NT2/D1 (cell line): ENCODE measurements around the gene TSPAN9.

ENCODE experiments used
- DNase-seq: peaks from one replicate; pipeline ENCODE4 v3.0.0-alpha.2; 2011; ENCODE audit warnings: low read depth, low spot score
- H3K27me3 ChIP-seq: 2 replicates; pipeline ENCODE4 v1.6.0; 2011; ENCODE audit warnings: mild to moderate bottlenecking; ENCODE audit not compliant: insufficient read length, insufficient read depth
- H3K36me3 ChIP-seq: 2 replicates; pipeline ENCODE4 v1.6.1; 2011; ENCODE audit warnings: mild to moderate bottlenecking, low read length, mixed read lengths; ENCODE audit not compliant: insufficient read depth, insufficient read length
- H3K4me1 ChIP-seq: 2 replicates; pipeline ENCODE4 v1.5.1; 2011; ENCODE audit not compliant: insufficient read depth, insufficient read length
- H3K4me3 ChIP-seq: 2 replicates; pipeline ENCODE4 v1.5.1; 2011; ENCODE audit warnings: low read depth; ENCODE audit not compliant: insufficient read length
- H3K9ac ChIP-seq: 2 replicates; pipeline ENCODE4 v1.6.0; 2011; ENCODE audit warnings: low read depth; ENCODE audit not compliant: insufficient read length
- H3K9me3 ChIP-seq: 2 replicates; pipeline ENCODE4 v1.5.1; 2011; ENCODE audit warnings: mild to moderate bottlenecking, low read length; ENCODE audit not compliant: insufficient read depth
- SUZ12 ChIP-seq: IDR thresholded peaks from 2 replicates; pipeline ENCODE4 v1.6.1; 2011; ENCODE audit not compliant: insufficient read length, insufficient read depth; ENCODE audit errors: extremely low read depth
- YY1 ChIP-seq: IDR thresholded peaks from 2 replicates; pipeline ENCODE4 v1.6.1; 2011; ENCODE audit not compliant: insufficient read length, insufficient read depth
- ZNF274 ChIP-seq: IDR thresholded peaks from 2 replicates; pipeline ENCODE4 v1.6.1; 2011; ENCODE audit warnings: mild to moderate bottlenecking, low read depth, low read length

TSPAN9 gene

GRCh38 chr12:3129301-3130056 lies 52.3 kb downstream of the TSPAN9 start:
- no peak for TF ChIP-seq YY1
- TF ChIP-seq ZNF274 = no peak
- no peak for TF ChIP-seq SUZ12
- no peak overlapping the region for H3K4me3 ChIP-seq
- no peak for DNase-seq
- H3K4me1 ChIP-seq = peaks cover 14% of the 10 kb centered on the region
- H3K27me3 ChIP-seq = no peaks in the 10 kb centered on the region
- peaks cover 10% of the 10 kb centered on the region for H3K36me3 ChIP-seq
- no peak overlapping the region for H3K9ac ChIP-seq
- H3K9me3 ChIP-seq = no peaks in the 10 kb centered on the region

- H3K9me3 ChIP-seq = no peaks in the 10 kb centered on the region
- no peak overlapping the region for H3K4me3 ChIP-seq
- no peaks in the 10 kb centered on the region for H3K27me3 ChIP-seq
- H3K4me1 ChIP-seq = peaks cover 14% of the 10 kb centered on the region
- no peak overlapping the region for H3K9ac ChIP-seq
- H3K36me3 ChIP-seq = peaks cover 10% of the 10 kb centered on the region
- no peak for DNase-seq
- TF ChIP-seq ZNF274 = no peak
- no peak for TF ChIP-seq YY1
- no peak for TF ChIP-seq SUZ12
Measured at GRCh38 chr12:3130057-3130830, 53.1 kb downstream of the TSPAN9 start.

GRCh38 chr12:3131129-3131528 lies 54.0 kb downstream of the TSPAN9 start:
- no peaks in the 10 kb centered on the region for H3K27me3 ChIP-seq
- no peak for DNase-seq

GRCh38 chr12:3132636-3133404 lies 55.6 kb downstream of the TSPAN9 start:
- no peaks in the 10 kb centered on the region for H3K9me3 ChIP-seq

More at GRCh38 chr12:3131129-3131528, 54.0 kb downstream of the TSPAN9 start:
- TF ChIP-seq ZNF274 = no peak
- TF ChIP-seq SUZ12 = no peak
- TF ChIP-seq YY1 = no peak
- H3K9ac ChIP-seq = peak overlapping the region; percentile 17
- H3K36me3 ChIP-seq = peaks cover 10% of the 10 kb centered on the region
- peaks cover 18% of the 10 kb centered on the region for H3K4me1 ChIP-seq
- H3K4me3 ChIP-seq = no peak overlapping the region
- no peaks in the 10 kb centered on the region for H3K9me3 ChIP-seq

GRCh38 chr12:3133405-3133783 lies 56.2 kb downstream of the TSPAN9 start:
- no peak for TF ChIP-seq YY1
- TF ChIP-seq SUZ12 = no peak
- TF ChIP-seq ZNF274 = no peak
- no peak overlapping the region for H3K4me3 ChIP-seq
- no peaks in the 10 kb centered on the region for H3K27me3 ChIP-seq
- DNase-seq = no peak
- peaks cover 8% of the 10 kb centered on the region for H3K36me3 ChIP-seq
- no peak overlapping the region for H3K9ac ChIP-seq
- no peaks in the 10 kb centered on the region for H3K9me3 ChIP-seq
- H3K4me1 ChIP-seq = peaks cover 38% of the 10 kb centered on the region

More at GRCh38 chr12:3132636-3133404, 55.6 kb downstream of the TSPAN9 start:
- Histone ChIP-seq H3K4me1 (peaks cover 32% of the 10 kb centered on the region), H3K9ac (no peak overlapping the region), H3K36me3 (peaks cover 8% of the 10 kb centered on the region), H3K27me3 (no peaks in the 10 kb centered on the region), H3K4me3 (no peak overlapping the region)
- TF ChIP-seq YY1 (no peak), ZNF274 (no peak), SUZ12 (no peak)
- no peak for DNase-seq

- peaks cover 41% of the 10 kb centered on the region for H3K4me1 ChIP-seq
- DNase-seq = no peak
- no peak overlapping the region for H3K4me3 ChIP-seq
- no peak overlapping the region for H3K9ac ChIP-seq
- no peaks in the 10 kb centered on the region for H3K27me3 ChIP-seq
- peaks cover 2% of the 10 kb centered on the region for H3K36me3 ChIP-seq
- H3K9me3 ChIP-seq = no peaks in the 10 kb centered on the region
- TF ChIP-seq SUZ12 (no peak), ZNF274 (no peak)
Measured at GRCh38 chr12:3134126-3134525, 56.9 kb downstream of the TSPAN9 start.
